ENCODE results near the gene ADGRA1.

The ADGRA1 gene

DNA sequence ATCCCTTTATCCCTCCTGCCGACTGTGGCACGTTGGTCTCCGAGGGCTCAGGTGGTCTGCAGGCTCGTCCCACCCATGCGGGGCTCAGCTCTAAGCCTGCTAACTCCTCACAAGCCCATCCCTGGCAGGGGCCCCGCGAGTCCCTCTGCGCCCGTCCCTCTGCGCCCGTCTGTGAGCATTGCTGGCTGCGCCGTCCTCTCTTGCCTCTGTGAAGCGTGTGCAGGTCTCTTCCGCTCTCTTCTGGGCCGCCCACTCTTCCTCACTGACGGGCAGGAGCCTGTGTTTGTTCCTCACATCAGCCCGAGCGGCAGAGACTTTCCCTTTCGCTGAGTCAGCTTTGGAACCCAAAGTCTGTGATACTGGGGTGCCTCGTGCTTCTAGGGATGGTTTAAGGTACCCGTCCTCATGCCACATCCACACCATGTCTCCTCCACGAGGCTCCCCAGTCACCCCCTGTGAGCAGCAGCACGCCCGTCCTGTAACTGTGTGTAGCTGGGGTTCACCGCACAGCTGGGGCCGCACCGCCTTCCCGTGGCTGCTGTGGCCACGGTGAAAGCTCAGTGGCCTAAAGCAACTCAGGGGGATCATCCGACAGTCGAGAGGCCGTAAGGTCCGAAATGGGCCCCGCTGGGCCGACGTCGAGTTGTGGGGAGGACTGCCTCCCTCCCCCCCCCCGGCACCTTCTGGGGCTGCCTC lies 35.5 kb downstream of the ADGRA1 start:
- Histone ChIP-seq H3K4me3 (ENCODE audit: low read depth, low read length) (no peak overlapping the region), H3K4me1 (ENCODE audit: control insufficient read depth, insufficient read depth, low read length) (peaks cover 3% of the 10 kb centered on the region; the same call in 1 of the 2 replicates), H3K9ac (ENCODE audit: low read depth, low read length) (no peak overlapping the region), H3K36me3 (ENCODE audit: control insufficient read depth, insufficient read depth, low read length) (no peaks in the 10 kb centered on the region), H3K27ac (ENCODE audit: low read depth, low read length) (no peak overlapping the region), H3K9me3 (ENCODE audit: control insufficient read depth, insufficient read depth, low read length) (no peaks in the 10 kb centered on the region), H3K27me3 (ENCODE audit: control insufficient read depth, insufficient read depth, low read length) (no peaks in the 10 kb centered on the region)

- H3K9me3 ChIP-seq (ENCODE audit: control insufficient read depth, insufficient read depth, low read length): no peaks in the 10 kb centered on the region
These were observed 36.1 kb downstream of the ADGRA1 start for GRCh38 chr10:133123746-133124356.

GRCh38 chr10:133124357-133125211 lies 36.9 kb downstream of the ADGRA1 start:
- peaks cover 3% of the 10 kb centered on the region; the same call in 1 of the 2 replicates for H3K4me1 ChIP-seq (ENCODE audit: control insufficient read depth, insufficient read depth, low read length)
- H3K27me3 ChIP-seq (ENCODE audit: control insufficient read depth, insufficient read depth, low read length): no peaks in the 10 kb centered on the region
- no peak overlapping the region for H3K27ac ChIP-seq (ENCODE audit: low read depth, low read length)
- no peaks in the 10 kb centered on the region for H3K36me3 ChIP-seq (ENCODE audit: control insufficient read depth, insufficient read depth, low read length)
- no peaks in the 10 kb centered on the region for H3K9me3 ChIP-seq (ENCODE audit: control insufficient read depth, insufficient read depth, low read length)
- no peak overlapping the region for H3K4me3 ChIP-seq (ENCODE audit: low read depth, low read length)
- no peak overlapping the region for H3K9ac ChIP-seq (ENCODE audit: low read depth, low read length)

More at GRCh38 chr10:133123746-133124356, 36.1 kb downstream of the ADGRA1 start:
- H3K36me3 ChIP-seq (ENCODE audit: control insufficient read depth, insufficient read depth, low read length): no peaks in the 10 kb centered on the region
- H3K9ac ChIP-seq (ENCODE audit: low read depth, low read length): no peak overlapping the region
- no peaks in the 10 kb centered on the region for H3K27me3 ChIP-seq (ENCODE audit: control insufficient read depth, insufficient read depth, low read length)
- H3K4me3 ChIP-seq (ENCODE audit: low read depth, low read length): no peak overlapping the region
- H3K4me1 ChIP-seq (ENCODE audit: control insufficient read depth, insufficient read depth, low read length): peaks cover 3% of the 10 kb centered on the region; the same call in 1 of the 2 replicates
- H3K27ac ChIP-seq (ENCODE audit: low read depth, low read length): no peak overlapping the region

GRCh38 chr10:133125901-133126300 lies 38.2 kb downstream of the ADGRA1 start:
- Histone ChIP-seq H3K27ac (ENCODE audit: low read depth, low read length) (no peak overlapping the region), H3K36me3 (ENCODE audit: control insufficient read depth, insufficient read depth, low read length) (no peaks in the 10 kb centered on the region), H3K9me3 (ENCODE audit: control insufficient read depth, insufficient read depth, low read length) (no peaks in the 10 kb centered on the region), H3K27me3 (ENCODE audit: control insufficient read depth, insufficient read depth, low read length) (no peaks in the 10 kb centered on the region), H3K9ac (ENCODE audit: low read depth, low read length) (no peak overlapping the region), H3K4me1 (ENCODE audit: control insufficient read depth, insufficient read depth, low read length) (peaks cover 3% of the 10 kb centered on the region; the same call in 1 of the 2 replicates), H3K4me3 (ENCODE audit: low read depth, low read length) (no peak overlapping the region)

GRCh38 chr10:133126431-133127290 lies 38.9 kb downstream of the ADGRA1 start:
- Histone ChIP-seq H3K27me3 (ENCODE audit: control insufficient read depth, insufficient read depth, low read length) (no peaks in the 10 kb centered on the region), H3K36me3 (ENCODE audit: control insufficient read depth, insufficient read depth, low read length) (no peaks in the 10 kb centered on the region), H3K4me3 (ENCODE audit: low read depth, low read length) (no peak overlapping the region), H3K9me3 (ENCODE audit: control insufficient read depth, insufficient read depth, low read length) (no peaks in the 10 kb centered on the region), H3K9ac (ENCODE audit: low read depth, low read length) (no peak overlapping the region), H3K27ac (ENCODE audit: low read depth, low read length) (no peak overlapping the region), H3K4me1 (ENCODE audit: control insufficient read depth, insufficient read depth, low read length) (peaks cover 3% of the 10 kb centered on the region; the same call in 1 of the 2 replicates)

DNA sequence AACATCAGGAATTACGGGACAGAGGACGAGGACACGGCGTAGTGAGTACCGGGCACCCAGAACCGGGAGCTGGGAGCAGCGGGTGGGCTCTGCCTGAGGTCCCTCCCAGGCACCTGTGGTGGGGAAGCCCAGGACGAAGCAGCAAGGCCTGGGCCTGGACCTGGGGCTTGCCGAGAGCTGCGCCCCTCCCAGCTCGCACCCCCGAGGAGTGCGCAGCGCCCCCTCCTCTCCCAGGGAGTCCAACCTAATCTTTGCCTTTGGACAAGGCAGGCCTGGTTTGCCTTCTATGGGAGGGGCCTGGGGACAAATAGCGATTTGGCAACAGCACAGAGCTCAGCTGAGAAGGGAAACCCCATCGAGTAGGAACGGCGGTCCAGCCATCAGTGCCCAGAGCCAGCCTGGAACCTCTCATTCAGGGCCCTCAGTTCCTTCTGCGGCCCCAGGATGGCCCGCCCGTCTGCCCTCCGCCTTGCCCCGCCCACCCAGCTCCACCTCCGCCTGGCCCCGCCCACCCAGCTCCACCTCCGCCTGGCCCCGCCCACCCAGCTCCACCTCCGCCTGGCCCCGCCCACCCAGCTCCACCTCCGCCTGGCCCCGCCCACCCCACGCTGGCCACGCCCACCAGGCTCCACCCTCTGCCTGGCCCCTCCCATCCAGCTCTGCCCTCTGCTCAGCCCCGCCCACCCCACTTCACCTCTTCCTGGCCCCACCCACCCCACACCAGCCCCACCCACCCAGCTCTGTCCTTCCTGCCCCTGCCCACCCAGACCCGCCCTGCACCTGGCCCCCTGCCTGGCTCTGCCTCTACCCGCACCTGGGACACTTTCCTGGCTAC lies 39.8 kb downstream of the ADGRA1 start:
- Histone ChIP-seq H3K4me3 (ENCODE audit: low read depth, low read length) (no peak overlapping the region), H3K27ac (ENCODE audit: low read depth, low read length) (no peak overlapping the region), H3K27me3 (ENCODE audit: control insufficient read depth, insufficient read depth, low read length) (no peaks in the 10 kb centered on the region), H3K9me3 (ENCODE audit: control insufficient read depth, insufficient read depth, low read length) (no peaks in the 10 kb centered on the region), H3K36me3 (ENCODE audit: control insufficient read depth, insufficient read depth, low read length) (no peaks in the 10 kb centered on the region), H3K4me1 (ENCODE audit: control insufficient read depth, insufficient read depth, low read length) (peaks cover 3% of the 10 kb centered on the region; the same call in 1 of the 2 replicates), H3K9ac (ENCODE audit: low read depth, low read length) (no peak overlapping the region)

DNA sequence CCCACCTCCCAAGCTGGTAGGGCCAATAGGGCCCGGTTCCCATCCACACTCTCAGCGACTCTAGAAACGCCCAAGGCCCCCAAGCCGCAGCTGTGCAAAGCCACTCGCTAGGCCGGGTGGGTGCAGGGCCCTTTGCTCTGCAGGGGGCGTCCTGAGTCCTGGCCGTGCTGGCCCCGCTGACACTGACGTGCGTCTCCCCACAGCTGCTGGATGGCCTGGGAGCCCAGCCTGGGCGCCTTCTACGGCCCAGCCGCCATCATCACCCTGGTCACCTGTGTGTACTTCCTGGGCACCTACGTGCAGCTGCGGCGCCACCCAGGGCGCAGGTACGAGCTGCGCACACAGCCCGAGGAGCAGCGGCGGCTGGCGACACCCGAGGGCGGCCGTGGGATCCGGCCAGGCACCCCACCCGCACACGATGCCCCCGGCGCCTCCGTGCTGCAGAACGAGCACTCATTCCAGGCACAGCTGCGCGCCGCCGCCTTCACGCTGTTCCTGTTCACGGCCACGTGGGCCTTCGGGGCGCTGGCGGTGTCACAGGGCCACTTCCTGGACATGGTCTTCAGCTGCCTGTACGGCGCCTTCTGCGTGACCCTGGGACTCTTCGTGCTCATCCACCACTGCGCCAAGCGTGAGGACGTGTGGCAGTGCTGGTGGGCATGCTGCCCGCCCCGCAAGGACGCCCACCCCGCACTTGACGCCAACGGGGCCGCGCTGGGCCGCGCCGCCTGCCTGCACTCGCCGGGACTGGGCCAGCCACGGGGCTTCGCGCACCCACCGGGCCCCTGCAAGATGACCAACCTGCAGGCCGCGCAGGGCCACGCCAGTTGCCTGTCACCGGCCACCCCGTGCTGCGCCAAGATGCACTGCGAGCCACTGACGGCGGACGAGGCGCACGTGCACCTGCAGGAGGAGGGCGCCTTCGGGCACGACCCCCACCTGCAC lies 40.7 kb downstream of the ADGRA1 start:
- no peaks in the 10 kb centered on the region for H3K36me3 ChIP-seq (ENCODE audit: control insufficient read depth, insufficient read depth, low read length)
- no peaks in the 10 kb centered on the region for H3K27me3 ChIP-seq (ENCODE audit: control insufficient read depth, insufficient read depth, low read length)
- no peak overlapping the region for H3K27ac ChIP-seq (ENCODE audit: low read depth, low read length)
- no peak overlapping the region for H3K9ac ChIP-seq (ENCODE audit: low read depth, low read length)
- no peak overlapping the region for H3K4me3 ChIP-seq (ENCODE audit: low read depth, low read length)
- H3K4me1 ChIP-seq (ENCODE audit: control insufficient read depth, insufficient read depth, low read length): peaks cover 3% of the 10 kb centered on the region; the same call in 1 of the 2 replicates
- H3K9me3 ChIP-seq (ENCODE audit: control insufficient read depth, insufficient read depth, low read length): no peaks in the 10 kb centered on the region

DNA sequence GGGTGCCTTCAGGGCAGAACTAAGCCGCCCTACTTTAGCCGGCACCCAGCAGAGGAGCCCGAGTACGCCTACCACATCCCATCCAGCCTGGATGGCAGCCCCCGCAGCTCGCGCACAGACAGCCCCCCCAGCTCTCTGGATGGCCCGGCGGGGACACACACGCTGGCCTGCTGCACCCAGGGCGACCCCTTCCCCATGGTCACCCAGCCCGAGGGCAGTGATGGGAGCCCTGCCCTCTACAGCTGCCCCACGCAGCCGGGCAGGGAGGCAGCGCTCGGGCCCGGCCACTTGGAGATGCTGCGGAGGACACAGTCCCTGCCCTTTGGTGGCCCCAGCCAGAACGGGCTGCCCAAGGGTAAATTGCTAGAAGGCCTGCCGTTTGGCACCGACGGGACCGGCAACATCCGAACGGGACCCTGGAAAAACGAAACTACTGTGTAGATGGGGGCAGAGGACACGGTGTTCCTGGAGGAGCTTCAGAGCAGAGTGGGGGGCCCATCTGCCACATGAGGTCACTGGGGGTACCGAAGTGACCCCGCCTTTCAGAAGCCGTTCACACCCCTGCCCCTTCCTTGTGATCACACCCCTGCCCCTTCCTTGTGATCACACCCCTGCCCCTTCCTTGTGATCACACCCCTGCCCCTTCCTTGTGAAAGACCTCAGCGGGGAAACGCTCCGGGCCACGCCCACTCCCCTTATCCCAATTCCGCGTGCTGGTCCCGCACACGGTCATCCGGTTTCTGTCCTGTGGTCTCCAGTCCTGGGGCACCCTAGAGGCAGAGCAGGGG lies 41.5 kb downstream of the ADGRA1 start:
- Histone ChIP-seq H3K4me1 (ENCODE audit: control insufficient read depth, insufficient read depth, low read length) (peaks cover 3% of the 10 kb centered on the region; the same call in 1 of the 2 replicates), H3K27me3 (ENCODE audit: control insufficient read depth, insufficient read depth, low read length) (no peaks in the 10 kb centered on the region), H3K36me3 (ENCODE audit: control insufficient read depth, insufficient read depth, low read length) (no peaks in the 10 kb centered on the region), H3K9ac (ENCODE audit: low read depth, low read length) (no peak overlapping the region), H3K9me3 (ENCODE audit: control insufficient read depth, insufficient read depth, low read length) (no peaks in the 10 kb centered on the region), H3K4me3 (ENCODE audit: low read depth, low read length) (no peak overlapping the region), H3K27ac (ENCODE audit: low read depth, low read length) (no peak overlapping the region)
